HG02588 (cell line): ENCODE data around the gene MAD1L1.

Source experiments
- ATAC-seq: cut with Tn5 transposase; IDR thresholded peaks from one replicate; pipeline ENCODE4 v1.9.1; 2021; ENCODE audit warnings: mild to moderate bottlenecking, moderate library complexity; ENCODE audit not compliant: unreplicated experiment

MAD1L1 gene

GRCh38 chr7:2094454-2095045 is 138.2 kb downstream of the MAD1L1 start:
- no peak for ATAC-seq

- ATAC-seq: no peak
Observed at GRCh38 chr7:2093843-2094220, 138.9 kb downstream of the MAD1L1 start.

- ATAC-seq: no peak
Observed at GRCh38 chr7:2093215-2093842, 139.4 kb downstream of the MAD1L1 start.

- no peak for ATAC-seq
Observed at GRCh38 chr7:2092279-2092678, 140.5 kb downstream of the MAD1L1 start.

GRCh38 chr7:2090526-2091520 is 141.9 kb downstream of the MAD1L1 start:
- no peak for ATAC-seq

- no peak for ATAC-seq
Observed at GRCh38 chr7:2088801-2089200, 143.9 kb downstream of the MAD1L1 start.

- ATAC-seq: no peak
Observed at GRCh38 chr7:2087744-2088143, 145.0 kb downstream of the MAD1L1 start.

GRCh38 chr7:2086229-2086628 is 146.5 kb downstream of the MAD1L1 start:
- no peak for ATAC-seq

- ATAC-seq: no peak
Observed at GRCh38 chr7:2085804-2086203, 146.9 kb downstream of the MAD1L1 start.

GRCh38 chr7:2084781-2085505 is 147.8 kb downstream of the MAD1L1 start:
- ATAC-seq: no peak

GRCh38 chr7:2084331-2084730 is 148.4 kb downstream of the MAD1L1 start:
- no peak for ATAC-seq

GRCh38 chr7:2083362-2083761 is 149.4 kb downstream of the MAD1L1 start:
- ATAC-seq: no peak

- ATAC-seq: no peak
Observed at GRCh38 chr7:2082139-2082998, 150.4 kb downstream of the MAD1L1 start.

- no peak for ATAC-seq
Observed at GRCh38 chr7:2081526-2082135, 151.1 kb downstream of the MAD1L1 start.

- ATAC-seq: no peak
Observed at GRCh38 chr7:2080477-2080876, 152.3 kb downstream of the MAD1L1 start.

GRCh38 chr7:2080060-2080387 is 152.7 kb downstream of the MAD1L1 start:
- ATAC-seq: no peak

- no peak for ATAC-seq
Observed at GRCh38 chr7:2079332-2080059, 153.2 kb downstream of the MAD1L1 start.

- ATAC-seq: no peak
Observed at GRCh38 chr7:2078899-2079298, 153.8 kb downstream of the MAD1L1 start.

GRCh38 chr7:2076649-2077064 is 156.1 kb downstream of the MAD1L1 start:
- no peak for ATAC-seq
